HG03095 (cell line): ENCODE results near the gene SRSF4.
"Not testable (repeated sequence)": the region's sequence is repeated elsewhere in the genome, so short reads cannot be mapped to it uniquely, and the experiment has no call there.

Source experiments
- ATAC-seq: cut with Tn5 transposase; IDR thresholded peaks from one replicate; pipeline ENCODE4 v1.9.1; 2021; ENCODE audit warnings: moderate library complexity; ENCODE audit not compliant: unreplicated experiment

SRSF4 gene

GRCh38 chr1:29126198-29126597, 55.5 kb downstream of the SRSF4 start:
- ATAC-seq = no peak

DNA sequence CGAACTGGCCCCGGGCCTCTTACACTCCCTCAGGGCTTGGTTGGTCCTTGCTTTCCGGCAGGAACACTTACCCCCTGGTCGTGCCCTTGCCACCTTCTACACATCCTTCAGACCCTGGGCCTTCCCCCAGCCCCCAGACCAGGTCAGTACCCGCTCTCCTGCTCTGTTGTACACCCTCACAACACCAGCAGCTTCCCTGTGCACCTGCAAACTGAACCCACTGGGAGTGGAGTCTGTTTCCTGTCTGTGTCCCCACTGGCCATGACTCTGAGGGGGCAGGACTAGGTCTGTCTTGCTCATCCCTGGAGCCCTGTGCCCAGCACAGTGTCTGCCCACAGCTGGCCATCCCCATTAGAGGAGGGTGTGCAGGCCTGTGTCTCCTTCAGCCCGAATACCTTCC, 55.9 kb downstream of the SRSF4 start:
- ATAC-seq = no peak

DNA sequence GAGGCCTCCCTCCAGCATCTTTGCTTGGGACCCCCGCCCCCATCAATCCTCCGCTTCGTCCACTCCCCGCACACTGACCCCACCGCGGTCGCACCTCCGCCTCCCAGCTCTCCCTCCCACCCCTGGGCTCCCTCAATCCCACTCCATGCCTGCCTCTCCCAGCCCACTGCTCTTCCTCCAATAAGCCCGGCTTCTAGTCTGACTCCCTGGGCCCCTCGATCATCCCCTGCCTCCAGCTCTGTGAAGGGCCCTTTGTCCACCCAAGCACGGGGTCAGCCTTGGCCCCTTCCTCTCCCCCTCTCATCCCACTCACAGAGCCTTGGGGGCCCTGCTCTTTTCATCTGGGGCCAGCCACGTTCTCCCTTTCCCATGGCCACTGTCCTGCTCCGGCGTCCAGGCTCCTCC, 56.5 kb downstream of the SRSF4 start:
- no peak for ATAC-seq

- no peak for ATAC-seq
Measured at GRCh38 chr1:29124366-29125236, 57.1 kb downstream of the SRSF4 start.

DNA sequence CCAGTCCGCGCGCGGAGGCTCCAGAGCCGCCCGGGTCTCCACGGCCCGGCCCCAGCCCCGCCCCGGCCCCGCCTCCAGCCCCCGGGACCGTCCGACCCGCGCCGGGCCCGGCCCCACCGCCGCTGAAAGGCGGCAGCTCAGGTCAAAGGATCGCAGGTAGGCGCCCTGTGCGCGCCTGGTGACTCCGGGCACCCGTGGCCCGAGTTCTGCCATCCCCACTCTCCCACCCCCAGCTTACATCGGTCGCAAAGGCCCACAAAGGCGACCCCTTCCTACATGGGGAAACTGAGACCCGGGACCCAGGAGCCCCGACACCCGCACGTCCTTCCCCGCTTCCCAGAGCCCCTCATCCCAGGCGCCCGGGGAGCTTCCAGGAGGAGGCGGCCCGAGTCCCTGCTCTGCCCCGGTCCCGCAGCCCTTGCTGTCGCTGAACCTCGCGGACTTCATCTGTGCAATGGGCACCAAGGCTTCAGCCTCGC, 57.8 kb downstream of the SRSF4 start, which contains the start of gene TMEM200B:
Gene TMEM200B, minus strand, starts transcription at position 17 of the 479 bp plus-strand sequence. CDS start 2,075 bp downstream, outside the sequence.
- ATAC-seq = no peak

DNA sequence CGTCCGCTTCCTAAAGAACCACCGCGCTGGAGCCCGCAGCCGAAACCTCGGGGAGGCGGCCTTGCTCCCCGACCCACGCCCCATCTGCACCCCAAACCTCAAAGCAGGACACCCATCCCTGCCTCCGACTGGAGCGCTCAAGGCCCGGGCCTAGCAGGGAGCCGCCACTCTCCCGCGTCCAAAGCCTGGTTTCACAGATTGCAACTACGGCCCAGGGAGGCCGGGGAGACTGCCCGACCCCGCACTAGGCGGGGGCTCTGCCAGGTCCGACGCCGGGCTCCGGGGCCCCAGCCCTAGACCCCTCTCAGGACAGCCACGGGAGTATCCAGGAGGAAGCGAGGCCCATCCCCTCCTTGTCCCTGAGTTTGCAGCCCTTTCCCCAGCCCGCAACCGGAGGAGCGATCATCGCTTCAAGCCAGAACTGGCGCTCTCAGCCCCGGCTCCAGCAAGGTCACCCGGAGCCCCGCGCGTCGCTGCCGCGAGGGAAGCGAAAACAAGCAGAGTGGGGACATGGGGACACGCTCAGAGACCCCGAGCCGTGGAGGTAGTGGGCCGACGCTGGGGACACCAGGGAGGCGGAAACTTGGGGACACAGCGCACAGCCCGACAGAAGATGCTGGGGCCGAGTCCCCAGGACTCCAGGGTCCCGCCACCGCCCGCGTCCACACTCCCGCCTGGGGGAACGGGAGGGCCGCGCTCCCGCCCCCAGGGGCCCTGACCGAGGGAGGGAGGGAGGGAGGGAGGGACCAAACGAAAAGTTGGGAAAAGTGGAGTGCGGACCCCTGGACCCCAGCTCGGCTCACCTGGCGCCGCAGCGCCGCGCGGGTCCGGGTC, 58.4 kb downstream of the SRSF4 start:
- ATAC-seq = no peak

- ATAC-seq = no peak
Measured at GRCh38 chr1:29122682-29123052, 59.0 kb downstream of the SRSF4 start.

DNA sequence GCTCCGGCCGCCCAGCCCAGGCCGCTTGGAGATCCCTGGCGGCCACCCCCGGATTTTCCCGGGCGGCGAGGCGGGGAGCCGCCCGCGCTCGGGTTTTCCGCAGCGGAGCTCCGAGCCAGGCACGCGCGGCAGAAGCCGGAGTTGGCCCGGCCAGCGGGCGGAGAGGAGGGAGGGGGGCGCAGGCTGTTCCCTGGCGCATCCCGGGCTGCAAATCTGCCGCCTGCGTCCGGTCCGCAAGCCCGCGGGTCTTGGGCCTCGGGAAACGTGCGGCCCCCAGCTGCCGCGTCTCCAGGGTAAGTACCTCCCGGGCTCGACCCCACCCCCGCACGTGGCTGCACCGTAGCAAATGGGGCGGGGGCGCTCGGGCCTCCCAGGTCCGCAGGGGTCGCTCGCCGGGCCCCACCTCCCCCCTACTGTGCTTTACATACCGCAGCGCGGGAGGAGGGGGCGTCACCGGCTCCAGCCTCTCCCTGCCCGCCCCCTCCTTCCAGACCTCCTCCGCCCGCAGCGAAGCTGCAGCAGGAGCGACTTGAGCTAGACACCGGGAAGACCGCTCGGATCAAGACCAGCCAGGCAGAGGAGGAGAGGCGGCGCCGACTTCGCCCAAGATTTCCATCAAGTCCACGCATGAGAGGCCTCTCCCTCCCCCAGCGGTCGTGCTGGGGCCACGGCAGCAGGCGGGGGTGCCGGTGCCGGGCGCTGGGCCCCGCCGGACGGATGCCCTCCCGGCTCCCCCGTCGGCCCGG, 59.6 kb downstream of the SRSF4 start:
- ATAC-seq = no peak

DNA sequence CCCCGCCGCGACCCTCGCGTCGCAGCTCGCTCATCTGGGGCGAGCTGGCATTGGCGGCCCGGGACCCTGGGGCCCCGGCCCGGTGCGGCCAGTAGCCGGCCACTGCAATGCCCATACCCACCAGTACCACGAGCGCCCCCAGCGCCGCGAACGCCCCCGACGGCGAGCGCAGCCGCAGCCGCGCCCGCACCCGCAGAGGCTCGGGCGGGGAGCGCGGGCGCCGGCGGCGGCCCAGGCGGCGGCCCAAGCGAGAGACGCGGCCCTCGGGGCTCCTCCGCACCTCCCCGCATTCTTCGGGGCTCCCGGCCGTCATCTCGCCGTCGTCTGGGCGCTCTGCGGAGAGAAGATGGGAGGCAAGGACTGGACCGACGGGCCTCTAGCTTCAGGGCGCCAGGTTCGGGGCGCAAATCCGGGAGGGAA, 60.2 kb downstream of the SRSF4 start:
- ATAC-seq = no peak

GRCh38 chr1:29120947-29121485, 60.7 kb downstream of the SRSF4 start:
- no peak for ATAC-seq

DNA sequence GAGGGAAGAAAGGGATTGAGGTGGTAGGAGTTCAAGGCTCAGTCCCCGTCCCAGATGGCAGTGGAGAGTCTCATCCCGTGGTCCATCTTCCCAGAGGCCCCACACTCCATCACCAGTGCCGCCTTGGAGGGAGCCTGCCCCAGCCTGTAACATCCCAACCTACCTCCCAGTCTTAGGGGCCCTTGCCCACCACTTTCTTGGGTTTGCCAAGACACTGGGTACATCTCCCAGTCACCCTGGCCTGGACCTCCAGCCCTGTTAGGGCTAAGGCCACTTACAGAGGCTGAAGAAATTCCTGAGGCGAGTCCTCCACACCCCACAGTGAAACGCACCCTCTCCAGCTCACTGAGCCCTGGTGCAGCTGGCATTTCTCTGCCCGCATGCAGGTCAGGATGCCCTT, 61.3 kb downstream of the SRSF4 start:
- no peak for ATAC-seq

- ATAC-seq = no peak
Measured at GRCh38 chr1:29119121-29119929, 62.4 kb downstream of the SRSF4 start.

- ATAC-seq = no peak
Measured at GRCh38 chr1:29117381-29117780, 64.3 kb downstream of the SRSF4 start.

- ATAC-seq = no peak
Measured at GRCh38 chr1:29114654-29115053, 67.0 kb downstream of the SRSF4 start.

DNA sequence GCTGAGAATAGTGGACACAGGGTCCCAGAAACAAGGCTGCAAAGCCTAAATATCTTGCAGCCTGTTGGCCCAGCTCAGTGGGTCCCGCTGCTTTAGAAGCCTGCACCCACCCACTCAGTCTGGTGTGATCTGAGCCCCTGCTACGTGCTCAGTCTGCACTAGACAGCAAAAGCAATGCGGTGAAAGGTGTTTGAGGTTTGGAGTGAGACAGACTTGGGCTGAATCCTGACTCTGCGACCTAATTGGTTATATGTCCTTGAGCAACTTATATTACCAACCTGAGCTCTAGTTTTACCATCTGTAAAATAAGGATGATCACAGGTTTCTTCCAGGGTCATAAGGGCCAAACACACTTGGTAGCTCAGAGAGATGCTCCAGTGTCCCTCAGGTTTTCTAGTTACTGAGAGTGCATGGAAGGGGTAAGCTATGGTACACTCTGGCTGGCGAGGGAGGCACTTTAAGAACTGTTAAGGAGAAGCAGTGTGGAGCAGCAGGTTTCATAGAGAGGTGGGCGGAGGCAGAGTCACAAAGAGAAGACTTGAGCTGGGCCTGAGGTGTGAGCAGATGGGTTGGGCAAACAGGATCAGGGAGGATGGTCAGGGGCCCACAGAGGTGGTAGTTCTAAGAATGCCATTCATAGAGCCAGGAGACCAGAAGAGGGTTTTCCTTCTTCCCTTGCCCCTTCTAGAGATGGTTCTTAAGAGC, 68.1 kb downstream of the SRSF4 start:
- ATAC-seq = no peak

DNA sequence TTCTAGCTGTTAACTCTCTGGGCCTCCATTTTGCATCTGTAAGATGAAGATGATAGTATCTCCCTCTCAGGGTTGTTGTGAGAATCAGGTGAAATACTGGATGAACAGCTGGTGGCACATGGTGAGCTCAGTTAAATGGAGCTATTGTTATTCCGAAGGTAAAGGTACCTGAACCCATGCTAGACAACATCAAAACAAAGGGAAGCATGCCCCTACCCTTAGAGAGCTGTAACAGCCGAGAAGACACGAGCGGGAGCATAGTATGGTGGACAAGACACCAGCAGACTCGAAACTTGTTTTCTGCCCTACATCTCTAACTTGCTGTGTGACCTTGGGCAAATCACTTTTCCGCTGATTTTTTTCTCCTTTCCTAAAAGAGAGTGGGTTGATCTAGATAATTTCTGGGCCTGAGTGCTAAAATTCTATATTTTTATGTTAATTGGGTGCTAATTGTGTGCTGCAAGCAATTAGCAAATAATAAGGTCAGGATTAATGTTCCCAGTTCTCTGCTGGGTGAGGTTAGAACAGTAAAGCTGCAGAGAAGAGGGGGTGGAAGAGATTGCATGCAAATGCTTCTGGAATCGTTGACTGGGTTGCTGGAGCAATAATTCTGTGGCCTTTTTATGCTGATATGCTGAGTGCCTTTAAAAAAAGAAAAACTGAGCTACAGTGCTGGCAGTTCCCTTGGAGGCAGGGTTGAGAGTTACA, 68.8 kb downstream of the SRSF4 start:
- ATAC-seq = no peak

GRCh38 chr1:29108041-29108440, 73.7 kb downstream of the SRSF4 start:
- not testable (repeated sequence) for ATAC-seq

DNA sequence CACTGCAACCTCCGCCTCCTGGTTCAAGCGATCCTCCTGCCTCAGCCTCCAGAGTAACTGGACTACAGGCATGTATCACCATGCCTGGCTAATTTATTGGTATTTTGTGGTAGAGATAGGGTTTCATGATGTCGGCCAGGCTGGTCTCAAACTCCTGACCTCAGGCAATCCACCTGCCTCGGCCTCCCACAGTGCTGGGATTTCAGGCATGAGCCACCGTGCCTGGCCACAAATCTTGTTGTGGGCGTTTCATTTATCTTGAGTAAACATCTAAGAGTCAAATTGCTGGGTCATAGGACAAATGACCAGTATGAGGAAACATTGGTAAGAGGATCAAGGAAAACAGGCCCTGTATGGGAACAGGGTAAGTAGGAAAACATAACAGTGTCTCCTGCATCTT, 75.9 kb downstream of the SRSF4 start:
- no peak for ATAC-seq

DNA sequence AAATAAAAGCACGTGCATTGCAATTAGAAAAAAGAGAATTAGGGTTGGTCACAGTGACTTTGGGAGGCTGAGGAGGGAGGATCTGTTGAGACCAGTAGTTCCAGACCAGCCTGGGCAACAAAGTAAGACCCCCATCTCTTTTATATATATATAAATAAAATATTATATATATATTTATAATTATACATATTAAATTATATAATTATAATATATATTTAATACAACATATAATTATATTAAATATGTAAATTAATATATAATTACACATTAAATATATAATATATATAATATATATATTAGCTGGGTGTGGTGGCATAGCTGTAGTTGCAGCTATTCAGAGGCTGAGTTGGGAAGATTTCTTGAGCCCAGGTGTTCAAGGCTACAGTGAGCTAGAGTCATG, 81.2 kb downstream of the SRSF4 start:
- ATAC-seq = no peak
